ENCODE results near the gene DIS3L2. TPM values are rescaled to one million over a fixed set of nuclear protein-coding genes. Genes with fewer than 3 reads are reported as not detected.

The DIS3L2 gene
- total RNA-seq, 1 donor from 2014 or later = 42.1 TPM

- DNase-seq = no peak
- Mint-ChIP-seq H3K27me3 (ENCODE audit: unreplicated experiment) (no peaks in the 10 kb centered on the region), H3K9me3 (ENCODE audit: unreplicated experiment) (peaks cover 2% of the 10 kb centered on the region), H3K27ac (ENCODE audit: unreplicated experiment) (no peak overlapping the region), H3K4me3 (ENCODE audit: unreplicated experiment) (no peak overlapping the region), H3K4me1 (ENCODE audit: low read depth, unreplicated experiment) (no peaks in the 10 kb centered on the region), H3K36me3 (ENCODE audit: unreplicated experiment) (peaks cover 9% of the 10 kb centered on the region)
- no peak for TF ChIP-seq CTCF (IDR thresholded peaks at IDR 0.05; ENCODE audit: partially characterized antibody, unreplicated experiment)
These were observed 248.8 kb downstream of the DIS3L2 start for GRCh38 chr2:232210306-232210705.

GRCh38 chr2:232211743-232212686, 250.5 kb downstream of the DIS3L2 start:
- peaks cover 2% of the 10 kb centered on the region for H3K9me3 Mint-ChIP-seq (ENCODE audit: unreplicated experiment)
- H3K27ac Mint-ChIP-seq (ENCODE audit: unreplicated experiment) = no peak overlapping the region
- peaks cover 9% of the 10 kb centered on the region for H3K36me3 Mint-ChIP-seq (ENCODE audit: unreplicated experiment)
- H3K27me3 Mint-ChIP-seq (ENCODE audit: unreplicated experiment) = no peaks in the 10 kb centered on the region
- H3K4me1 Mint-ChIP-seq (ENCODE audit: low read depth, unreplicated experiment) = no peaks in the 10 kb centered on the region
- no peak for TF ChIP-seq CTCF (IDR thresholded peaks at IDR 0.05; ENCODE audit: partially characterized antibody, unreplicated experiment)
- no peak for DNase-seq
- no peak overlapping the region for H3K4me3 Mint-ChIP-seq (ENCODE audit: unreplicated experiment)

- H3K36me3 Mint-ChIP-seq (ENCODE audit: unreplicated experiment) = peaks cover 9% of the 10 kb centered on the region
- H3K4me3 Mint-ChIP-seq (ENCODE audit: unreplicated experiment) = no peak overlapping the region
- no peak overlapping the region for H3K27ac Mint-ChIP-seq (ENCODE audit: unreplicated experiment)
- H3K4me1 Mint-ChIP-seq (ENCODE audit: low read depth, unreplicated experiment) = no peaks in the 10 kb centered on the region
- peaks cover 2% of the 10 kb centered on the region for H3K9me3 Mint-ChIP-seq (ENCODE audit: unreplicated experiment)
- no peak for DNase-seq
- TF ChIP-seq CTCF (IDR thresholded peaks at IDR 0.05; ENCODE audit: partially characterized antibody, unreplicated experiment) = no peak
- H3K27me3 Mint-ChIP-seq (ENCODE audit: unreplicated experiment) = no peaks in the 10 kb centered on the region
These were observed 251.7 kb downstream of the DIS3L2 start for GRCh38 chr2:232213176-232213575.

GRCh38 chr2:232214053-232214452, 252.5 kb downstream of the DIS3L2 start:
- DNase-seq = no peak
- Mint-ChIP-seq H3K4me1 (ENCODE audit: low read depth, unreplicated experiment) (no peaks in the 10 kb centered on the region), H3K4me3 (ENCODE audit: unreplicated experiment) (no peak overlapping the region), H3K36me3 (ENCODE audit: unreplicated experiment) (peaks cover 9% of the 10 kb centered on the region), H3K9me3 (ENCODE audit: unreplicated experiment) (peaks cover 2% of the 10 kb centered on the region), H3K27ac (ENCODE audit: unreplicated experiment) (no peak overlapping the region), H3K27me3 (ENCODE audit: unreplicated experiment) (no peaks in the 10 kb centered on the region)
- no peak for TF ChIP-seq CTCF (IDR thresholded peaks at IDR 0.05; ENCODE audit: partially characterized antibody, unreplicated experiment)

- Mint-ChIP-seq H3K4me1 (ENCODE audit: low read depth, unreplicated experiment) (no peaks in the 10 kb centered on the region), H3K27ac (ENCODE audit: unreplicated experiment) (no peak overlapping the region), H3K4me3 (ENCODE audit: unreplicated experiment) (no peak overlapping the region), H3K27me3 (ENCODE audit: unreplicated experiment) (no peaks in the 10 kb centered on the region), H3K36me3 (ENCODE audit: unreplicated experiment) (no peaks in the 10 kb centered on the region), H3K9me3 (ENCODE audit: unreplicated experiment) (no peaks in the 10 kb centered on the region)
- TF ChIP-seq CTCF (IDR thresholded peaks at IDR 0.05; ENCODE audit: partially characterized antibody, unreplicated experiment) = no peak
- DNase-seq = no peak
These were observed 254.5 kb downstream of the DIS3L2 start for GRCh38 chr2:232216028-232216427.
